IMR-90 (cell line): ENCODE data around the gene MPP4. TPM values are rescaled to one million over a fixed set of nuclear protein-coding genes. Genes with fewer than 3 reads are reported as not detected.

Experiments used
- ATAC-seq: fragments of 200-7000 bp; cut with Tn5 transposase; 2 replicates; pipeline ENCODE4 v1.9.1; 2020; ENCODE audit warnings: low read depth, mild to moderate bottlenecking, moderate library complexity
- BruUV-seq: library from RNA; stranded (reverse); fragments of 400-500 nt; replicated peaks from 2 replicates; lab custom pipeline; 2021; lab: Mats Ljungman, UMichigan
- CTCF ChIA-PET: fragments of 300-600 bp; formaldehyde crosslinking; extraction: SDS; loops from one replicate; lab custom pipeline; 2021; ENCODE audit warnings: antibody characterized with exemption; lab: Yijun Ruan, JAX
- POLR2A ChIA-PET: fragments of 300-600 bp; sonication (Branson Sonifier 250); formaldehyde crosslinking; loops from one replicate; lab custom pipeline; 2022; ENCODE audit warnings: antibody characterized with exemption; ENCODE audit not compliant: unreplicated experiment; lab: Charles Lee
- DNase-seq: peaks from one replicate; pipeline ENCODE4 v3.0.0; 2013
- H2AFZ ChIP-seq: replicated peaks from 2 replicates; pipeline ENCODE3; 2013; ENCODE audit warnings: low read length, mild to moderate bottlenecking; ENCODE audit not compliant: poor library complexity
- H2AK5ac ChIP-seq: 2 replicates; pipeline ENCODE4 v1.6.1; 2013; ENCODE audit warnings: low read depth, low read length, inconsistent platforms
- H2AK9ac ChIP-seq: replicated peaks from 2 replicates; pipeline ENCODE3; 2013; ENCODE audit warnings: mild to moderate bottlenecking, low read depth, low read length, moderate library complexity; ENCODE audit not compliant: poor library complexity
- H2BK120ac ChIP-seq: 2 replicates; pipeline ENCODE4 v1.6.1; 2013; ENCODE audit warnings: low read depth, low read length, inconsistent platforms
- H2BK15ac ChIP-seq: 3 replicates; pipeline ENCODE4 v1.6.1; 2013; ENCODE audit warnings: low read depth, low read length, inconsistent platforms
- H2BK20ac ChIP-seq: 2 replicates; pipeline ENCODE4 v1.6.1; 2013; ENCODE audit warnings: low read depth, mild to moderate bottlenecking, inconsistent platforms, low read length, moderate library complexity
- H2BK5ac ChIP-seq: 2 replicates; pipeline ENCODE4 v1.6.1; 2013; ENCODE audit warnings: mild to moderate bottlenecking, low read depth, low read length, inconsistent platforms; ENCODE audit not compliant: poor library complexity, severe bottlenecking
- H3K14ac ChIP-seq: replicated peaks from 2 replicates; pipeline ENCODE4 v1.6.1; 2013; ENCODE audit warnings: low read depth, low read length, inconsistent platforms
- H3K18ac ChIP-seq: 2 replicates; pipeline ENCODE4 v1.6.1; 2013; ENCODE audit warnings: low read depth, low read length, control low read depth
- H3K23ac ChIP-seq: 2 replicates; pipeline ENCODE4 v1.6.1; 2013; ENCODE audit warnings: low read depth, low read length, inconsistent platforms
- H3K27ac ChIP-seq: 2 replicates; pipeline ENCODE4 v1.5.1; 2013; ENCODE audit warnings: mild to moderate bottlenecking, control low read depth, low read length; ENCODE audit not compliant: insufficient read depth
- H3K27me3 ChIP-seq: 2 replicates; pipeline ENCODE4 v1.6.1; 2013; ENCODE audit warnings: low read length; ENCODE audit not compliant: control insufficient read depth, insufficient read depth
- H3K36me3 ChIP-seq: 2 replicates; pipeline ENCODE4 v1.6.1; 2013; ENCODE audit warnings: low read length, mixed read lengths; ENCODE audit not compliant: control insufficient read depth, insufficient read depth
- H3K4ac ChIP-seq: 2 replicates; pipeline ENCODE4 v1.6.1; 2013; ENCODE audit warnings: low read depth, low read length, inconsistent platforms
- H3K4me1 ChIP-seq: 2 replicates; pipeline ENCODE4 v1.6.1; 2013; ENCODE audit warnings: low read length, mixed read lengths; ENCODE audit not compliant: control insufficient read depth, insufficient read depth
- H3K4me2 ChIP-seq: 2 replicates; pipeline ENCODE4 v1.6.1; 2013; ENCODE audit warnings: low read depth, mild to moderate bottlenecking, control low read depth, low read length, moderate library complexity
- H3K4me3 ChIP-seq: 2 replicates; pipeline ENCODE4 v1.5.1; 2013; ENCODE audit warnings: low read depth, mild to moderate bottlenecking, control low read depth, low read length, moderate library complexity; ENCODE audit not compliant: insufficient read depth
- H3K56ac ChIP-seq: 2 replicates; pipeline ENCODE4 v1.6.1; 2013; ENCODE audit warnings: low read length, inconsistent platforms; ENCODE audit not compliant: insufficient read depth; ENCODE audit errors: extremely low read depth
- H3K79me1 ChIP-seq, 2 experiments: 2 replicates each; pipeline ENCODE4 v1.6.1; 2013; ENCODE audit warnings: low read length in 2 of 2, inconsistent platforms in 1 of 2, low read depth in 1 of 2
- H3K9ac ChIP-seq: 2 replicates; pipeline ENCODE4 v1.6.1; 2013; ENCODE audit warnings: low read depth, low read length, control low read depth
- H3K9me1 ChIP-seq: 2 replicates; pipeline ENCODE4 v1.6.1; 2013; ENCODE audit warnings: low read length, inconsistent platforms; ENCODE audit not compliant: insufficient read depth
- H3K9me3 ChIP-seq: 2 replicates; pipeline ENCODE4 v1.6.1; 2013; ENCODE audit warnings: low read length; ENCODE audit not compliant: control insufficient read depth, insufficient read depth
- H4K20me1 ChIP-seq: 2 replicates; pipeline ENCODE4 v1.6.1; 2013; ENCODE audit warnings: low read length, inconsistent platforms; ENCODE audit not compliant: insufficient read depth
- H4K5ac ChIP-seq: 2 replicates; pipeline ENCODE4 v1.6.1; 2013; ENCODE audit warnings: mild to moderate bottlenecking, low read depth, low read length, control low read depth
- H4K8ac ChIP-seq, 2 experiments: 2 replicates each; pipeline ENCODE4 v1.6.1; 2013; ENCODE audit warnings: low read depth in 2 of 2, low read length in 2 of 2, control low read depth in 1 of 2, inconsistent platforms in 1 of 2
- H4K91ac ChIP-seq: 2 replicates; pipeline ENCODE4 v1.6.1; 2013; ENCODE audit warnings: low read depth, low read length, inconsistent platforms; ENCODE audit not compliant: insufficient read depth
- BHLHE40 ChIP-seq: fragments of 150-350 bp; IDR thresholded peaks from 2 replicates; pipeline ENCODE4 v1.6.1; 2016; ENCODE audit warnings: mild to moderate bottlenecking, low read depth, low read length
- CEBPB ChIP-seq: IDR thresholded peaks from 2 replicates; pipeline ENCODE4 v1.6.1; 2012; ENCODE audit warnings: low read depth, low read length, improper control_type of control experiment
- CHD1 ChIP-seq: IDR thresholded peaks from 2 replicates; pipeline ENCODE4 v1.6.1; 2012; ENCODE audit warnings: low read depth, low read length, improper control_type of control experiment
- CTCF ChIP-seq: conservative IDR thresholded peaks from 2 replicates; pipeline ENCODE4 v1.5.1; 2012; ENCODE audit warnings: mild to moderate bottlenecking, low read depth, low read length, improper control_type of control experiment
- ELK1 ChIP-seq: fragments of 150-350 bp; IDR thresholded peaks from 2 replicates; pipeline ENCODE4 v1.6.1; 2016; ENCODE audit warnings: low read depth, mild to moderate bottlenecking, low read length, moderate library complexity, borderline replicate concordance
- FOS ChIP-seq: fragments of 150-350 bp; IDR thresholded peaks from 2 replicates; pipeline ENCODE4 v1.6.1; 2016; ENCODE audit warnings: low read depth, low read length
- MAFK ChIP-seq: IDR thresholded peaks from 2 replicates; pipeline ENCODE4 v1.6.1; 2012; ENCODE audit warnings: low read depth, low read length, improper control_type of control experiment
- MAZ ChIP-seq: IDR thresholded peaks from 2 replicates; pipeline ENCODE4 v1.6.1; 2012; ENCODE audit warnings: low read depth, mild to moderate bottlenecking, low read length, improper control_type of control experiment, moderate library complexity, borderline replicate concordance
- MXI1 ChIP-seq: IDR thresholded peaks from 2 replicates; pipeline ENCODE4 v1.6.1; 2012; ENCODE audit warnings: low read depth, mild to moderate bottlenecking, low read length, moderate library complexity, borderline replicate concordance
- NFE2L2 ChIP-seq: fragments of 150-350 bp; IDR thresholded peaks from 2 replicates; pipeline ENCODE4 v1.6.1; 2016; ENCODE audit warnings: low read depth, mild to moderate bottlenecking, low read length
- POLR2A ChIP-seq: IDR thresholded peaks from 2 replicates; pipeline ENCODE4 v1.6.1; 2012; ENCODE audit warnings: mild to moderate bottlenecking, low read depth, low read length
- RAD21 ChIP-seq: IDR thresholded peaks from 2 replicates; pipeline ENCODE4 v1.6.1; 2012; ENCODE audit warnings: low read length, improper control_type of control experiment
- RCOR1 ChIP-seq: IDR thresholded peaks from 2 replicates; pipeline ENCODE4 v1.6.1; 2012; ENCODE audit warnings: mild to moderate bottlenecking, low read length, improper control_type of control experiment; ENCODE audit not compliant: insufficient replicate concordance
- RFX5 ChIP-seq: IDR thresholded peaks from 2 replicates; pipeline ENCODE4 v1.8.0; 2012; ENCODE audit warnings: low read depth, mild to moderate bottlenecking, low read length, moderate library complexity
- SMC3 ChIP-seq: fragments of 150-350 bp; IDR thresholded peaks from 2 replicates; pipeline ENCODE4 v1.6.1; 2016; ENCODE audit warnings: low read depth, mild to moderate bottlenecking, antibody characterized with exemption, low read length, moderate library complexity
- USF2 ChIP-seq: fragments of 150-350 bp; IDR thresholded peaks from 2 replicates; pipeline ENCODE4 v1.6.1; 2017; ENCODE audit warnings: mild to moderate bottlenecking, antibody characterized with exemption, low read length, low read depth
- WGBS, 2 experiments: methylation state at CpG; one replicate each; pipeline versions ENCODE4 v1.1.5 to v1.1.7; 2013; ENCODE audit warnings: missing lambda C conversion rate in 2 of 2; ENCODE audit not compliant: insufficient read length in 1 of 2; ENCODE audit errors: extremely low coverage in 2 of 2; 5-methylcytosine and 5-hydroxymethylcytosine counted together
- dilution Hi-C: fragments of 300-500 bp; cut with HindIII; formaldehyde crosslinking; loops from one replicate; pipeline ENCODE4 v1.14.3; 2018; ENCODE audit warnings: low sequenced_read_pairs; ENCODE audit not compliant: unreplicated experiment
- in situ Hi-C: fragments of 300-500 bp; cut with MboI; formaldehyde crosslinking; loops from 3 replicates; pipeline ENCODE4 v1.14.3; 2019; ENCODE audit warnings: low sequenced_read_pairs, inconsistent platforms, mixed read lengths
- intact Hi-C: fragments of 100-400 bp; cut with micrococcal nuclease; formaldehyde crosslinking; loops from 2 replicates; pipeline ENCODE4 v1.10.0; 2022
- polyA plus RNA-seq, 3 experiments: library from polyadenylated mRNA; depleted of rRNA; stranded (reverse); fragments of >200 nt; gene quantifications; 2 replicates each; pipeline ENCODE4 v1.2.3, GENCODE V29; 2012; ENCODE audit warnings: low replicate concordance in 1 of 3
- total RNA-seq: library from RNA; depleted of rRNA; stranded (reverse); fragments of >200 nt; gene quantifications from 2 replicates; pipeline ENCODE4 v1.2.3, GENCODE V29; 2012

Gene MPP4
- total and polyA plus RNA-seq, 2 of the 4 experiments (the other 2 are of a cell fraction): 11.8 to 14.9 TPM

- H2BK5ac ChIP-seq: no peak overlapping the region
- WGBS, 2 experiments: no CpG with 5 or more reads among the region's 5 CpGs
- no peaks in the 10 kb centered on the region for H3K36me3 ChIP-seq
- CTCF ChIA-PET: no interaction called here
- dilution Hi-C loops (no loop called here), intact Hi-C loops (no loop called here), in situ Hi-C loops (no loop called here)
- H3K14ac ChIP-seq: no peak overlapping the region
- no peaks in the 10 kb centered on the region for H3K9me3 ChIP-seq
- H3K56ac ChIP-seq: no peak overlapping the region
- H3K9me1 ChIP-seq: peaks cover 3% of the 10 kb centered on the region; the same call in 1 of the 2 replicates
- BruUV-seq: no TSS peak
- H2AK9ac ChIP-seq: no peak overlapping the region
- no peak overlapping the region for H2BK15ac ChIP-seq
- ATAC-seq (no peak), DNase-seq (no peak)
- peaks cover 5 to 12% of the 10 kb centered on the region in 2 experiments; a peak in 3 of 4 replicates for H3K79me1 ChIP-seq
- POLR2A ChIA-PET: no interaction called here
- H3K4me1 ChIP-seq: peaks cover 5% of the 10 kb centered on the region
- TF ChIP-seq NFE2L2: no peak
- no peak for TF ChIP-seq BHLHE40
- no peak for TF ChIP-seq USF2
- TF ChIP-seq MAZ: no peak
- no peak for TF ChIP-seq SMC3
- TF ChIP-seq MAFK: no peak
- TF ChIP-seq RAD21: no peak
- no peak for TF ChIP-seq CHD1
- no peak for TF ChIP-seq POLR2A
- no peak for TF ChIP-seq ELK1
- TF ChIP-seq CEBPB: no peak
- TF ChIP-seq RFX5: no peak
- TF ChIP-seq MXI1: no peak
- TF ChIP-seq RCOR1: no peak
- TF ChIP-seq CTCF: no peak
- no peak for TF ChIP-seq FOS
- H3K27me3 ChIP-seq: no peaks in the 10 kb centered on the region
- no peak overlapping the region for H2AFZ ChIP-seq
- no peaks in the 10 kb centered on the region for H4K20me1 ChIP-seq
- no peak overlapping the region for H4K8ac ChIP-seq
- no peak overlapping the region for H3K4me3 ChIP-seq
- H3K4me2 ChIP-seq: no peak overlapping the region
- no peak overlapping the region for H3K9ac ChIP-seq
- 0 out of 2 replicates have a peak overlapping the region, but pooled peaks have one; percentile 21 for H4K91ac ChIP-seq
- no peak overlapping the region for H2AK5ac ChIP-seq
- no peak overlapping the region for H3K23ac ChIP-seq
- H3K4ac ChIP-seq: no peak overlapping the region
- H3K27ac ChIP-seq: no peak overlapping the region
- H3K18ac ChIP-seq: no peak overlapping the region
- no peak overlapping the region for H2BK120ac ChIP-seq
- no peak overlapping the region for H4K5ac ChIP-seq
- H2BK20ac ChIP-seq: peak overlapping the region; percentile 40; the same call in 1 of the 2 replicates
Measured at GRCh38 chr2:201647431-201647830, 51.0 kb downstream of the MPP4 start.
